ENCODE data around the gene SLC47A1.

DNA sequence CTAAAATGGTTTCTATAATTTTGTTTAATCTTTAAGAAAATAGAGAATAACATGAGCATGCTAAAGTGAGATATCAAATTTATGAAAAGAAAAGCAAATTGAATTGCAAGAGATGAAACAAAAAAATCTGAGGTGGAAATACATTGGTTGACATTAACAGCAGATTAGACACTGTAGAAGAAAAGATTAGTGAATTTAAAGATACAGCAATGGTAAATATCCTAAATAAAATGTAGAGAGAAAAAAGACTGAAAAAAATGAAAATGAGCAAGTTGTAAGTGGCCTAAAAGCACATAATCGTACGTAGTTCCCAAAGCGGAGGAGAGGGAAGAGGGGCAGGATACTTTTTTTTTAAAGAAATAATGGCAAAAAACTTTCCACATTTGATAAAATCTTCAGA is 84.4 kb downstream of the SLC47A1 start:
- TF ChIP-seq CTCF (IDR thresholded peaks at IDR 0.05) (no peak), POLR2AphosphoS5 (IDR thresholded peaks at IDR 0.05) (no peak), POLR2A (IDR thresholded peaks at IDR 0.05; ENCODE audit: low read depth) (no peak)

All from esophagus muscularis mucosa (tissue), 3 donors.